Mammary epithelial cell (primary cell): ENCODE results near the gene HOXD3.

ENCODE experiments used
- EZH2 ChIP-seq: IDR thresholded peaks from 2 replicates; pipeline ENCODE4 v1.6.1; 2012; ENCODE audit warnings: low read length, inconsistent platforms, borderline replicate concordance
- TF ChIP-seq, protein P1 (sequence below), 2 donors: IDR thresholded peaks in 1 of 2; conservative IDR thresholded peaks in 1 of 2; 2 replicates each; pipeline ENCODE4 v1.5.1; 2011 to 2012; ENCODE audit warnings: inconsistent platforms in 2 of 2, low read length in 2 of 2, mild to moderate bottlenecking in 2 of 2, control low read depth in 1 of 2, low read depth in 1 of 2; ENCODE audit not compliant: insufficient read depth in 1 of 2; ENCODE audit errors: extremely low read depth in 1 of 2

DNA sequence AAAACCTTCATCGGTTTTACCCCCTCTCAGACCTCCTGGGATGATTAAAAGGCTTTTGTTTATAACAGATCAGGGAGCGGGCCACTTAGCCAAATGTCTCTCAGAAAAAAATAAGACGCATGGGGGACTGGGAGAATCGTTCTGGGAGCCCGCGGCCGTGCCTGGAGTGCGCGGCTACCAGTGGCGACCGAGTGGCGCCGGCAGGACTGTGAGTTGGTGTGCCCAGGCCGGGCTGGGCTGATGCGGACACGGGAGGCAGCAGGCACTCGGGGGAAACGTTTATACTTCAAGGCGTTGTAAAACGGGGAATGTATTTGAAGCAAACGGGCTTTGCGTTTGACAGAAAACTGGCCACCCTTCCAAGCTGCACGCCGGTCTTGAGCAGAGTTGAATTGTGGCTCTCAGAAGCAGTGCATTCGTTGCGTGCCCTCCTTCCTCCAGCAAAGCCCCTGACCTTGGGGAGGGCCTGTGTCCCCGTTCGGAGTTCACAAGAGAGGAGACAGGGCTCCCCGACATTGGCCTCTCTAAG, 45.2 kb upstream of the HOXD3 start:
- TF ChIP-seq EZH2, result no peak
- TF ChIP-seq, protein P1, sequence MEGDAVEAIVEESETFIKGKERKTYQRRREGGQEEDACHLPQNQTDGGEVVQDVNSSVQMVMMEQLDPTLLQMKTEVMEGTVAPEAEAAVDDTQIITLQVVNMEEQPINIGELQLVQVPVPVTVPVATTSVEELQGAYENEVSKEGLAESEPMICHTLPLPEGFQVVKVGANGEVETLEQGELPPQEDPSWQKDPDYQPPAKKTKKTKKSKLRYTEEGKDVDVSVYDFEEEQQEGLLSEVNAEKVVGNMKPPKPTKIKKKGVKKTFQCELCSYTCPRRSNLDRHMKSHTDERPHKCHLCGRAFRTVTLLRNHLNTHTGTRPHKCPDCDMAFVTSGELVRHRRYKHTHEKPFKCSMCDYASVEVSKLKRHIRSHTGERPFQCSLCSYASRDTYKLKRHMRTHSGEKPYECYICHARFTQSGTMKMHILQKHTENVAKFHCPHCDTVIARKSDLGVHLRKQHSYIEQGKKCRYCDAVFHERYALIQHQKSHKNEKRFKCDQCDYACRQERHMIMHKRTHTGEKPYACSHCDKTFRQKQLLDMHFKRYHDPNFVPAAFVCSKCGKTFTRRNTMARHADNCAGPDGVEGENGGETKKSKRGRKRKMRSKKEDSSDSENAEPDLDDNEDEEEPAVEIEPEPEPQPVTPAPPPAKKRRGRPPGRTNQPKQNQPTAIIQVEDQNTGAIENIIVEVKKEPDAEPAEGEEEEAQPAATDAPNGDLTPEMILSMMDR (conservative IDR thresholded peaks at IDR 0.05 in 1 of 2, IDR thresholded peaks at IDR 0.05 in 1 of 2; ENCODE audit: extremely low read depth in 1 of 2, insufficient read depth in 1 of 2, low read depth in 1 of 2, low read length in 2 of 2), result no peak
